WTC11 (cell line): ENCODE results near the gene WDR53. TPM values are rescaled to one million over a fixed set of nuclear protein-coding genes. Genes with fewer than 3 reads are reported as not detected.

Experiments used
- ATAC-seq: fragments of 200-7000 bp; cut with Tn5 transposase; 2 replicates; pipeline ENCODE4 v1.10.0; 2021; ENCODE audit warnings: mild to moderate bottlenecking, moderate library complexity
- Bru-seq: library from RNA; stranded (reverse); fragments of 400-500 nt; gene quantifications from one replicate; lab custom pipeline; 2021; lab: Mats Ljungman, UMichigan
- CTCF ChIA-PET: fragments of 300-600 bp; sonication (Branson Sonifier 250); formaldehyde crosslinking; loops from one replicate; lab custom pipeline; 2021; ENCODE audit warnings: antibody characterized with exemption; lab: Charles Lee
- POLR2A ChIA-PET: fragments of 350-600 bp; sonication (Branson Sonifier 250); formaldehyde crosslinking; loops from one replicate; lab custom pipeline; 2021; ENCODE audit warnings: antibody characterized with exemption; lab: Charles Lee
- DNase-seq: peaks from one replicate; pipeline ENCODE4 v3.0.0; 2021; ENCODE audit warnings: low spot score
- H3K27ac Mint-ChIP-seq: 2 replicates; pipeline ENCODE4 v1.8.0; 2021; ENCODE audit warnings: mixed read lengths
- H3K27me3 Mint-ChIP-seq: 2 replicates; pipeline ENCODE4 v1.8.0; 2021; ENCODE audit warnings: low read depth, mild to moderate bottlenecking, moderate library complexity, mixed read lengths
- H3K36me3 Mint-ChIP-seq: 2 replicates; pipeline ENCODE4 v1.8.0; 2021; ENCODE audit warnings: mixed read lengths
- H3K4me1 Mint-ChIP-seq: 2 replicates; pipeline ENCODE4 v1.8.0; 2022; ENCODE audit warnings: mixed read lengths
- H3K4me3 Mint-ChIP-seq: 2 replicates; pipeline ENCODE4 v1.8.0; 2021; ENCODE audit warnings: mild to moderate bottlenecking, moderate library complexity, mixed read lengths
- H3K9me3 Mint-ChIP-seq: 2 replicates; pipeline ENCODE4 v1.8.0; 2021; ENCODE audit warnings: mixed read lengths
- AR ChIP-seq: fragments of 250-450 bp; sonication (Bioruptor Pico); IDR thresholded peaks from 2 replicates; pipeline ENCODE4 v1.9.0; 2021; ENCODE audit warnings: mild to moderate bottlenecking
- ATF1 ChIP-seq: sonication (generic); formaldehyde crosslinking; IDR thresholded peaks from 2 replicates; pipeline ENCODE4 v1.8.1; 2023; ENCODE audit warnings: mild to moderate bottlenecking, moderate library complexity, missing genetic modification reagents
- EMX1 ChIP-seq: fragments of 250-450 bp; sonication (Bioruptor Pico); IDR thresholded peaks from 2 replicates; pipeline ENCODE4 v1.8.0; 2021; ENCODE audit warnings: mild to moderate bottlenecking
- ESRRA ChIP-seq: sonication (generic); formaldehyde crosslinking; IDR thresholded peaks from 2 replicates; pipeline ENCODE4 v1.8.1; 2022; ENCODE audit warnings: mild to moderate bottlenecking, missing genetic modification reagents, borderline replicate concordance
- ETV6 ChIP-seq: sonication (generic); formaldehyde crosslinking; IDR thresholded peaks from 2 replicates; pipeline ENCODE4 v1.8.1; 2022; ENCODE audit warnings: mild to moderate bottlenecking, missing genetic modification reagents
- FOXJ3 ChIP-seq: sonication (generic); formaldehyde crosslinking; IDR thresholded peaks from 2 replicates; pipeline ENCODE4 v1.9.0; 2021; ENCODE audit warnings: missing genetic modification reagents, mild to moderate bottlenecking, borderline replicate concordance
- FOXP4 ChIP-seq: sonication (generic); formaldehyde crosslinking; IDR thresholded peaks from 2 replicates; pipeline ENCODE4 v1.8.0; 2022; ENCODE audit warnings: mild to moderate bottlenecking, missing genetic modification reagents
- MAX ChIP-seq: sonication (generic); formaldehyde crosslinking; IDR thresholded peaks from 2 replicates; pipeline ENCODE4 v1.8.0; 2022; ENCODE audit warnings: mild to moderate bottlenecking, missing genetic modification reagents
- MLX ChIP-seq: sonication (generic); formaldehyde crosslinking; IDR thresholded peaks from 2 replicates; pipeline ENCODE4 v1.8.1; 2023; ENCODE audit warnings: mild to moderate bottlenecking, missing genetic modification reagents, moderate library complexity
- MXD4 ChIP-seq: fragments of 250-450 bp; sonication (Bioruptor Pico); IDR thresholded peaks from 2 replicates; pipeline ENCODE4 v1.8.0; 2021; ENCODE audit warnings: mild to moderate bottlenecking, moderate library complexity, borderline replicate concordance
- MYBL2 ChIP-seq: sonication (generic); formaldehyde crosslinking; IDR thresholded peaks from 2 replicates; pipeline ENCODE4 v1.8.1; 2023; ENCODE audit warnings: mild to moderate bottlenecking, moderate library complexity, missing genetic modification reagents
- NFE2L1 ChIP-seq: sonication (generic); formaldehyde crosslinking; IDR thresholded peaks from 2 replicates; pipeline ENCODE4 v1.8.1; 2023; ENCODE audit warnings: missing genetic modification reagents
- NR3C1 ChIP-seq: sonication (generic); formaldehyde crosslinking; conservative IDR thresholded peaks from 2 replicates; pipeline ENCODE4 v1.8.1; 2023; ENCODE audit warnings: low read depth, mild to moderate bottlenecking, missing genetic modification reagents
- RELA ChIP-seq: sonication (generic); formaldehyde crosslinking; IDR thresholded peaks from 2 replicates; pipeline ENCODE4 v1.8.1; 2022; ENCODE audit warnings: missing genetic modification reagents, mild to moderate bottlenecking, borderline replicate concordance
- SP1 ChIP-seq: sonication (generic); formaldehyde crosslinking; conservative IDR thresholded peaks from 2 replicates; pipeline ENCODE4 v1.8.1; 2022; ENCODE audit warnings: missing genetic modification reagents
- STAT6 ChIP-seq: sonication (generic); formaldehyde crosslinking; conservative IDR thresholded peaks from 2 replicates; pipeline ENCODE4 v1.8.1; 2023; ENCODE audit warnings: mild to moderate bottlenecking, low read depth, missing genetic modification reagents, moderate library complexity
- TCF7 ChIP-seq: sonication (generic); formaldehyde crosslinking; IDR thresholded peaks from 2 replicates; pipeline ENCODE4 v1.8.0; 2022; ENCODE audit warnings: mild to moderate bottlenecking, low read depth, missing genetic modification reagents, moderate library complexity
- TP53 ChIP-seq: sonication (generic); formaldehyde crosslinking; IDR thresholded peaks from 2 replicates; pipeline ENCODE4 v1.8.1; 2023; ENCODE audit warnings: mild to moderate bottlenecking, missing genetic modification reagents
- USF1 ChIP-seq: sonication (generic); formaldehyde crosslinking; IDR thresholded peaks from 2 replicates; pipeline ENCODE4 v1.8.0; 2022; ENCODE audit warnings: mild to moderate bottlenecking, missing genetic modification reagents
- USF2 ChIP-seq: sonication (generic); formaldehyde crosslinking; IDR thresholded peaks from 2 replicates; pipeline ENCODE4 v1.8.1; 2023; ENCODE audit warnings: mild to moderate bottlenecking, missing genetic modification reagents, moderate library complexity
- ZBTB43 ChIP-seq: sonication (generic); formaldehyde crosslinking; IDR thresholded peaks from 2 replicates; pipeline ENCODE4 v1.8.1; 2023; ENCODE audit warnings: mild to moderate bottlenecking, missing genetic modification reagents
- ZMAT4 ChIP-seq: fragments of 250-450 bp; sonication (Bioruptor Pico); IDR thresholded peaks from 2 replicates; pipeline ENCODE4 v1.9.0; 2021; ENCODE audit warnings: mild to moderate bottlenecking
- long read RNA-seq, 3 experiments: library from RNA in 1 of 3; library from capped mRNA in 1 of 3; library from polyadenylated mRNA in 1 of 3; unstranded in 2 of 3; stranded (forward) in 1 of 3; transcript quantifications; one replicate each; pipeline ENCODE4 v2.0.0, GENCODE V29; 2021
- total RNA-seq: library from RNA; stranded (reverse); gene quantifications from 3 replicates; pipeline ENCODE4 v1.2.3, GENCODE V29; 2021

WDR53 gene
- 20.0 to 21.4 TPM (median 21.1 TPM) in 3 replicates for total RNA-seq
- Bru-seq, nascent RNA, result percentile 83 among the genes with signal in this experiment
- long read RNA-seq, experiment 1, partial matches to known transcripts, result 14 of 41 reads
- long read RNA-seq, experiment 1, other reads (novel, unspliced or antisense), result 25 of 41 reads
- long read RNA-seq, experiment 2, partial matches to known transcripts, result 7 of 16 reads
- long read RNA-seq, experiment 2, other reads (novel, unspliced or antisense), result 9 of 16 reads
- long read RNA-seq, experiment 3, transcript WDR53-201 (4 exons, 1,679 nt), result major isoform, 6 of 69 reads
- long read RNA-seq, experiment 3, partial matches to known transcripts, result 16 of 69 reads
- long read RNA-seq, experiment 3, other reads (novel, unspliced or antisense), result 47 of 69 reads

GRCh38 chr3:196568246-196569002, at the start of gene WDR53, which contains the start of gene FBXO45:
Gene WDR53, minus strand, starts transcription at chr3:196568554. Its CDS starts 7,079 bp downstream, at chr3:196561475.
Gene FBXO45, plus strand, starts transcription at chr3:196568660. Its CDS starts 325 bp downstream, at chr3:196568985.
- ChIA-PET CTCF (interaction anchor here (0.6 to 2.4 kb wide), 6 partner anchors 40 to 373 kb away, joined by 3 to 15 read pairs (median 4); partner anchors contain the start of genes NCBP2 and SENP5), POLR2A (interaction anchor here (0.5 to 1.9 kb wide), 8 partner anchors 40 to 419 kb away, joined by 3 to 8 read pairs (median 3); partner anchors contain the start of genes CEP19, PAK2, PIGX and SENP5)
- DNase-seq (peak; percentile 96), ATAC-seq (peak; percentile 94)
- H3K4me3 Mint-ChIP-seq, result peak within 1 kb of the TSS; percentile 99
- H3K27me3 Mint-ChIP-seq, result no peaks in the 10 kb centered on the region
- peaks cover 15% of the 10 kb centered on the region for H3K4me1 Mint-ChIP-seq
- no peaks in the 10 kb centered on the region for H3K9me3 Mint-ChIP-seq
- H3K36me3 Mint-ChIP-seq, result no peaks in the 10 kb centered on the region
- peak within 1 kb of the TSS; percentile 98 for H3K27ac Mint-ChIP-seq
- TF ChIP-seq MXD4 (CRISPR knock-in tag) (no peak), ESRRA (CRISPR knock-in tag) (peak; percentile 49; the same call in 1 of the 2 replicates), SP1 (CRISPR knock-in tag) (peak; percentile 99), NR3C1 (CRISPR knock-in tag) (0 out of 2 replicates have a peak, but pooled peaks have one; percentile 65), TP53 (CRISPR knock-in tag) (peak; percentile 84), ETV6 (peak; percentile 95), FOXP4 (peak; percentile 71; the same call in 1 of the 2 replicates), MYBL2 (peak; percentile 87; the same call in 1 of the 2 replicates), TCF7 (CRISPR knock-in tag) (0 out of 2 replicates have a peak, but pooled peaks have one; percentile 62), RELA (CRISPR knock-in tag) (peak; percentile 70; the same call in 1 of the 2 replicates), ATF1 (peak; percentile 68; the same call in 1 of the 2 replicates), AR (no peak), USF2 (CRISPR knock-in tag) (peak; percentile 48), ZBTB43 (CRISPR knock-in tag) (0 out of 2 replicates have a peak, but pooled peaks have one; percentile 66), USF1 (peak; percentile 14; the same call in 1 of the 2 replicates), FOXJ3 (no peak), EMX1 (CRISPR knock-in tag) (no peak), NFE2L1 (CRISPR knock-in tag) (peak; percentile 58; the same call in 1 of the 2 replicates), STAT6 (CRISPR knock-in tag) (no peak; the same call in 1 of the 2 replicates), MLX (CRISPR knock-in tag) (no peak), ZMAT4 (CRISPR knock-in tag) (no peak), MAX (CRISPR knock-in tag) (peak; percentile 76; the same call in 1 of the 2 replicates)
